NCI-H226 (cell line): ENCODE data around the gene SMPDL3B.
A peak's percentile ranks its signal among the peaks of the same experiment; 100 is the strongest.
"Not testable (repeated sequence)": the region's sequence is repeated elsewhere in the genome, so short reads cannot be mapped to it uniquely, and the experiment has no call there.

Experiments
- DNase-seq: peaks from one replicate; pipeline ENCODE4 v3.0.0-alpha.2; 2015

The SMPDL3B gene

GRCh38 chr1:27973771-27974416 is 39.1 kb downstream of the SMPDL3B start:
- no peak for DNase-seq

- DNase-seq: no peak
Observed at GRCh38 chr1:27974417-27974781, 39.6 kb downstream of the SMPDL3B start.

GRCh38 chr1:27979151-27979858 is 44.5 kb downstream of the SMPDL3B start:
- DNase-seq: no peak

GRCh38 chr1:27979859-27980201 is 45.0 kb downstream of the SMPDL3B start:
- DNase-seq: no peak

- DNase-seq: no peak
Observed at GRCh38 chr1:27980216-27980845, 45.5 kb downstream of the SMPDL3B start.

- DNase-seq: no peak
Observed at GRCh38 chr1:27981145-27981544, 46.3 kb downstream of the SMPDL3B start.

- DNase-seq: peak; percentile 52
Observed at GRCh38 chr1:27990920-27991537, 56.2 kb downstream of the SMPDL3B start.

- DNase-seq: no peak
Observed at GRCh38 chr1:27992276-27992675, 57.5 kb downstream of the SMPDL3B start.

GRCh38 chr1:27993241-27993640 is 58.4 kb downstream of the SMPDL3B start:
- no peak for DNase-seq

- DNase-seq: no peak
Observed at GRCh38 chr1:27994060-27994459, 59.3 kb downstream of the SMPDL3B start.

- DNase-seq: not testable (repeated sequence)
Observed at GRCh38 chr1:27994526-27994925, 59.7 kb downstream of the SMPDL3B start.

GRCh38 chr1:27999055-27999454 is 64.3 kb downstream of the SMPDL3B start:
- DNase-seq: no peak

GRCh38 chr1:28002600-28002999 is 67.8 kb downstream of the SMPDL3B start:
- no peak for DNase-seq

- not testable (repeated sequence) for DNase-seq
Observed at GRCh38 chr1:28003117-28003516, 68.3 kb downstream of the SMPDL3B start.
